ENCODE results near the gene RPS28. TPM values are rescaled to one million over a fixed set of nuclear protein-coding genes. Genes with fewer than 3 reads are reported as not detected.
"Not testable (repeated sequence)": the region's sequence is repeated elsewhere in the genome, so short reads cannot be mapped to it uniquely, and the experiment has no call there.

RPS28 gene
- total RNA-seq = 967 TPM
- long read RNA-seq, transcript RPS28-203 (4 exons, 1,326 nt) = major isoform, 292 of 304 reads
- long read RNA-seq, partial matches to known transcripts = 5 of 304 reads
- long read RNA-seq, other reads (novel, unspliced or antisense) = 1 of 304 reads

DNA sequence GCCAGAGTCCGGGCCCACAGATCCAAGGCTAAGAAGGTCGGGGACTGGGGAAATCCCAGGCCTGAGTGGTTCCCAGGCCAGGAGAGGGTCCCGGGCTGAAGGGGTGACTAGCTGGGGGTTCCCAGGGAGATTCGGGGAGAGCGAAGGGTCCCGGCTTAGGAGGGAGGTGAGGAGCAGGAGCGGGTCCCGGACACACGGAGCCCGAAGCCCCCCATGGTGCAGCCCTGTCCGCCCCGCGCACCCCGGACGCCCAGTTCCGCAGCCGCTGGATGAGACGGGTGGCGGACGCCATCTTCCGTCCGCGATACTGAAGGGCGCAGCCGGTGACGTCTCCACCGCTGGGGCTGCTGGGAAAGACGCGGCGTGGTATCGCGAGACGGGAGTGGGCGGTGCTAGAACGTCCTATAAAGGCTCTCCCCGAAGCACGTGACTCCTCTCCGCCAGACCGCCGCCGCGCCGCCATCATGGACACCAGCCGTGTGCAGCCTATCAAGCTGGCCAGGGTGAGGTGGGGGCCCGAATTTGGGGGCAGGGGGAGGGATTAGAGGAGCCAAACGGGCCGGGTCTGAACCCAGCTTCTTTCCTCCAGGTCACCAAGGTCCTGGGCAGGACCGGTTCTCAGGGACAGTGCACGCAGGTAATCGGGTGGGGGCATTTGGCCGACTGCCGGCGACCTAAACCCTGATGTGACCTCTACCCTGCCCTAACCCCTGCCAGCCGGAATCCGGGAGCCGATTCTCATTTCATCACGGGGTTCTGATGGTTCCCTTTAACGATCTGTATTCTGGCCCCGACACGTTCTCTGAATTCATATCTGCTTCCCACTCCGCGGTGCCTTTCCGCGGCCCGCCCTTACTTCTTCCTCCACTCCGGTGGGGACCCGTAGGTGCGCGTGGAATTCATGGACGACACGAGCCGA, at the start of gene RPS28, which contains the start of gene NDUFA7:
Gene RPS28, plus strand, starts transcription at position 430 of the 919 bp plus-strand sequence. Its CDS starts 35 bp downstream, at position 465.
Gene NDUFA7, minus strand, starts transcription at position 309 of the 919 bp plus-strand sequence. Its CDS starts 17 bp downstream, at position 292.
- Histone ChIP-seq H3K4me3 (peak within 1 kb of the TSS; percentile 79), H3K36me3 (peaks cover 22% of the 10 kb centered on the region), H3K27me3 (ENCODE audit: low read depth) (no peaks in the 10 kb centered on the region), H3K9me3 (replicated peaks) (no peaks in the 10 kb centered on the region), H3K27ac (replicated peaks) (peak within 1 kb of the TSS; percentile 91), H3K4me1 (peaks cover 72% of the 10 kb centered on the region)
- intact Hi-C loops (cut with micrococcal nuclease) = no loop called here
- TF ChIP-seq, protein P1, sequence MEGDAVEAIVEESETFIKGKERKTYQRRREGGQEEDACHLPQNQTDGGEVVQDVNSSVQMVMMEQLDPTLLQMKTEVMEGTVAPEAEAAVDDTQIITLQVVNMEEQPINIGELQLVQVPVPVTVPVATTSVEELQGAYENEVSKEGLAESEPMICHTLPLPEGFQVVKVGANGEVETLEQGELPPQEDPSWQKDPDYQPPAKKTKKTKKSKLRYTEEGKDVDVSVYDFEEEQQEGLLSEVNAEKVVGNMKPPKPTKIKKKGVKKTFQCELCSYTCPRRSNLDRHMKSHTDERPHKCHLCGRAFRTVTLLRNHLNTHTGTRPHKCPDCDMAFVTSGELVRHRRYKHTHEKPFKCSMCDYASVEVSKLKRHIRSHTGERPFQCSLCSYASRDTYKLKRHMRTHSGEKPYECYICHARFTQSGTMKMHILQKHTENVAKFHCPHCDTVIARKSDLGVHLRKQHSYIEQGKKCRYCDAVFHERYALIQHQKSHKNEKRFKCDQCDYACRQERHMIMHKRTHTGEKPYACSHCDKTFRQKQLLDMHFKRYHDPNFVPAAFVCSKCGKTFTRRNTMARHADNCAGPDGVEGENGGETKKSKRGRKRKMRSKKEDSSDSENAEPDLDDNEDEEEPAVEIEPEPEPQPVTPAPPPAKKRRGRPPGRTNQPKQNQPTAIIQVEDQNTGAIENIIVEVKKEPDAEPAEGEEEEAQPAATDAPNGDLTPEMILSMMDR (IDR thresholded peaks at IDR 0.05; ENCODE audit: borderline replicate concordance) = peak; percentile 58
- DNase-seq = peak; percentile 98

DNA sequence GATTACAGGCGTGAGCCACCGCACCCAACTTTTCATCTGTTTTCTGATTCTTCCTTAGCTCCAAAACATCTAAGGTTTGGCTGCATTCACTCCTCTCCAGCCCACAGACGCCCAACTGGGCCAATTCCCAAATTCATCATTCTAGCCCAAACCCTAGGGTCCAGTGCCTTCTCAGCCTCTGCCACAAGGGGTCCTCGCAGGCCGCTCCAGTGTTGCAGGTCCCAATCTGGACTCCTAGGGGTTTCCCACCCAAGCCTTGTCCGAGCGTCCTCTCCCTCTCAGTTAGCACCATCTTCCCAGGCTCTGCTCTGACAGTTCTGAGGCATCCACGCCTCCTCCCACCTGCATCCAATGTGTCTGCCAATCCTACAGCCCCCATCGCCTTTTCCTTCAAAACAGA, 44.8 kb upstream of the RPS28 start:
- intact Hi-C loops (cut with micrococcal nuclease); H3K4me1 ChIP-seq; H3K9me3 ChIP-seq (replicated peaks); DNase-seq; H3K36me3 ChIP-seq; H3K4me3 ChIP-seq; H3K27ac ChIP-seq (replicated peaks); H3K27me3 ChIP-seq (ENCODE audit: low read depth): not testable (repeated sequence)

DNA sequence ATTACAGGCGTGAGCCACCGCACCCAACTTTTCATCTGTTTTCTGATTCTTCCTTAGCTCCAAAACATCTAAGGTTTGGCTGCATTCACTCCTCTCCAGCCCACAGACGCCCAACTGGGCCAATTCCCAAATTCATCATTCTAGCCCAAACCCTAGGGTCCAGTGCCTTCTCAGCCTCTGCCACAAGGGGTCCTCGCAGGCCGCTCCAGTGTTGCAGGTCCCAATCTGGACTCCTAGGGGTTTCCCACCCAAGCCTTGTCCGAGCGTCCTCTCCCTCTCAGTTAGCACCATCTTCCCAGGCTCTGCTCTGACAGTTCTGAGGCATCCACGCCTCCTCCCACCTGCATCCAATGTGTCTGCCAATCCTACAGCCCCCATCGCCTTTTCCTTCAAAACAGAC, 30.0 kb upstream of the RPS28 start:
- intact Hi-C loops (cut with micrococcal nuclease) = not testable (repeated sequence)

DNA sequence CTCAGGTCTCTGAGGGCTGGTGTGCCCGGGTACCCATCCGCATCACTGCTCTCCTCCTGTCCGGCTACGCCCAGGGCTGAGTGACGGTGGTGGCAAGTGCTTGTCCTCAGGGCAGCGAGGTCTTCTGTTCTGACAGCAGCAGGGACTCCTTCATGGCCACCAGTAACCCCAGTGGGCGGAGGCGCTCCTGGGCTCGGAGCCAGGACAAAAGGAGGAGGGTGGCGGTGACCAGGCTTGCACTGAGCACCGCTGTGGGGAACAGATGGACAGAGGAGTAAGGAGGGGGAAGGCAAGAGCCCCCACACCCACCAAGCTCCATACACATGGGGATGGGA, 19.0 kb upstream of the RPS28 start:
- peak overlapping the region; percentile 51 for H3K27ac ChIP-seq (replicated peaks)
- no peaks in the 10 kb centered on the region for H3K9me3 ChIP-seq (replicated peaks)
- peak; percentile 79 for DNase-seq
- peaks cover 36% of the 10 kb centered on the region for H3K4me1 ChIP-seq
- intact Hi-C loops (cut with micrococcal nuclease) = no loop called here
- H3K4me3 ChIP-seq = no peak overlapping the region
- no peaks in the 10 kb centered on the region for H3K27me3 ChIP-seq (ENCODE audit: low read depth)
- TF ChIP-seq, protein P1 (IDR thresholded peaks at IDR 0.05; ENCODE audit: borderline replicate concordance) = no peak
- peaks cover 13% of the 10 kb centered on the region for H3K36me3 ChIP-seq

More for the DNA sequence above, 30.0 kb upstream of the RPS28 start:
- not testable (repeated sequence) for H3K27me3 ChIP-seq (ENCODE audit: low read depth); DNase-seq; H3K9me3 ChIP-seq (replicated peaks); H3K4me3 ChIP-seq; H3K36me3 ChIP-seq; H3K4me1 ChIP-seq; H3K27ac ChIP-seq (replicated peaks)

DNA sequence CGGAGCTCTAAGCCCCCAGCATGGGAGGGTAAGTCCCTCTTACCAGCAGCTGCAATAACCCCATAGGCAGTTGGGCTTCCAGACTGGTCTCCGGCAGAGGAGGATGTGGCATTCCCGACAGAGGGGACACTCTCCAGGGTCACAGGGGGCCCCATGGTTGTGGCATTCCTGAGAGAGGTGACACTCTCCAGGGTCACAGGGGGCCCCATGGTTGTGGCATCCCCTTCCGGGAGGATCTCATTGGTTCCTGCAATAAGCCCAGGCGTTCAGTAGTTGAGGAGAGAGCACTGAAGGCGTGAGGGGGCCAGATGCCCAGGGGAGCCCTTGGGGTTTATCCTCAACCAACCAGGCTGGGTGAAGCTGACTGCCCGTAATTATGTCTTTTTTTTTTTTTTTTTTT, 18.6 kb upstream of the RPS28 start:
- Histone ChIP-seq H3K4me3 (no peak overlapping the region), H3K27ac (replicated peaks) (peak overlapping the region; percentile 48), H3K36me3 (peaks cover 13% of the 10 kb centered on the region), H3K9me3 (replicated peaks) (no peaks in the 10 kb centered on the region), H3K27me3 (ENCODE audit: low read depth) (no peaks in the 10 kb centered on the region), H3K4me1 (peaks cover 40% of the 10 kb centered on the region)
- TF ChIP-seq, protein P1 (IDR thresholded peaks at IDR 0.05; ENCODE audit: borderline replicate concordance) = no peak
- DNase-seq = no peak
- intact Hi-C loops (cut with micrococcal nuclease) = no loop called here

DNA sequence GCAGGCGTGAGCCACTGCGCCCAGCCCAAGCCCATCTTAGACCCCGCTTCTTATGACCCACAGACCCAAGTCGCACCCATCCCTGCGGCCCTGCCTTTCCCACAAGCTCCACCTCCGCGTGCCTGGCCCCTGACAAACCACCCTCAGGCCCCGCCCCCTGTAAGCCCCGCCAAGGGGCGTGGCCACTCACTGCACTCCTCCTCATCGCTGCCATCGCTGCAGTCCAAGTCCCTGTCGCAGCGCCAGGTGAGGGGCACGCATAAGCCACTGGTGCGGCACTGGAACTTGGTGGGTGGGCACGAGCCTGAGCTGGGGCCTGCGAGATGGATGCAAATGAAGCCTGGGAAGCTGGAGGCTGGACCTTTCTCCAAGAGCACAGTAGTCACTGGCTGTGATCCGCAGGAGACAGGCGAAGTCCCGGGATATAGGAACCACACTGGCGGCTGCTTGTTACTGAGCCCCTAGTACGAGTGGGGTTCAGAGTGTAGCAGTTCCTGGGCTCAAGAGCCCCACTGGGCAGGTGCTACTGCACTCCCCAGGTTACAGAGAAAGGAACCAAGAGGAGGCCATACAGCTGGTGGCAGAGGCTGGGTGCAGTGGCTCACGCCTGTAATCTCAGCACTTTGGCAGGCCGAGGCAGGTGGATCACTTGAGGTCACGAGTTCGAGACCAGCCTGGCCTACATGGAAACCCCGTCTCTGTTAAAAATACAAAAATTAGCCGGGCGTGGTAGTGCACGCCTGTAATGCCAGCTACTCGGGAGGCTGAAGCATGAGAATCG, 16.3 kb upstream of the RPS28 start:
- Histone ChIP-seq H3K4me1 (peaks cover 60% of the 10 kb centered on the region), H3K27ac (replicated peaks) (no peak overlapping the region), H3K27me3 (ENCODE audit: low read depth) (no peaks in the 10 kb centered on the region), H3K9me3 (replicated peaks) (no peaks in the 10 kb centered on the region), H3K4me3 (no peak overlapping the region), H3K36me3 (peaks cover 22% of the 10 kb centered on the region)
- DNase-seq = no peak
- TF ChIP-seq, protein P1 (IDR thresholded peaks at IDR 0.05; ENCODE audit: borderline replicate concordance) = no peak
- intact Hi-C loops (cut with micrococcal nuclease) = no loop called here

Data from left ventricle myocardium inferior (tissue), 1 donor.